ENCODE measurements around the gene BAHCC1.

BAHCC1 gene

GRCh38 chr17:81394921-81395599 lies at the start of gene BAHCC1 (continued):
- TF ChIP-seq KLF17 (tag by site-specific recombination; IDR thresholded peaks at IDR 0.05), result 0 out of 2 replicates have a peak, but pooled peaks have one; percentile 18
- no peak for TF ChIP-seq GLI2 (tag by site-specific recombination; IDR thresholded peaks at IDR 0.05; ENCODE audit: borderline replicate concordance, low read depth)
- TF ChIP-seq ZNF37A (tag by site-specific recombination; IDR thresholded peaks at IDR 0.05), result no peak
- TF ChIP-seq ZNF830 (tag by site-specific recombination; IDR thresholded peaks at IDR 0.05; ENCODE audit: low read depth), result no peak
- TF ChIP-seq ZNF555 (tag by site-specific recombination; conservative IDR thresholded peaks at IDR 0.05), result no peak
- TF ChIP-seq ZNF24 (tag by site-specific recombination; IDR thresholded peaks at IDR 0.05), result peak; percentile 77
- peak; percentile 94 for TF ChIP-seq IKZF3 (tag by site-specific recombination; IDR thresholded peaks at IDR 0.05)
- TF ChIP-seq INSM2 (tag by site-specific recombination; IDR thresholded peaks at IDR 0.05), result peak; percentile 42; the same call in 1 of the 2 replicates
- no peak for TF ChIP-seq SCRT1 (tag by site-specific recombination; IDR thresholded peaks at IDR 0.05; ENCODE audit: borderline replicate concordance)
- TF ChIP-seq ZSCAN23 (tag by site-specific recombination; IDR thresholded peaks at IDR 0.05), result 0 out of 2 replicates have a peak, but pooled peaks have one; percentile 41
- no peak for TF ChIP-seq ZNF169 (tag by site-specific recombination; IDR thresholded peaks at IDR 0.05)
- peak; percentile 36; the same call in 1 of the 2 replicates for TF ChIP-seq ZNF184 (tag by site-specific recombination; IDR thresholded peaks at IDR 0.05)
- TF ChIP-seq ZNF610 (tag by site-specific recombination; IDR thresholded peaks at IDR 0.05; ENCODE audit: borderline replicate concordance), result peak; percentile 92; the same call in 1 of the 2 replicates
- TF ChIP-seq ZNF580 (tag by site-specific recombination; IDR thresholded peaks at IDR 0.05), result no peak
- no peak for TF ChIP-seq ZNF626 (tag by site-specific recombination; IDR thresholded peaks at IDR 0.05)
- TF ChIP-seq ATF2 (tag by site-specific recombination; IDR thresholded peaks at IDR 0.05; ENCODE audit: low read depth), result no peak
- TF ChIP-seq ZNF747 (tag by site-specific recombination; IDR thresholded peaks at IDR 0.05), result no peak
- TF ChIP-seq ZNF121 (tag by site-specific recombination; IDR thresholded peaks at IDR 0.05), result no peak
- TF ChIP-seq ZNF16 (tag by site-specific recombination; IDR thresholded peaks at IDR 0.05; ENCODE audit: low read depth), result no peak
- no peak for TF ChIP-seq ZNF768 (tag by site-specific recombination; IDR thresholded peaks at IDR 0.05)
- no peak for TF ChIP-seq HOXC10 (CRISPR knock-in tag; IDR thresholded peaks at IDR 0.05)
- no peak for TF ChIP-seq ZNF148 (tag by site-specific recombination; IDR thresholded peaks at IDR 0.05; ENCODE audit: borderline replicate concordance)
- 0 out of 2 replicates have a peak, but pooled peaks have one; percentile 78 for TF ChIP-seq ZNF792 (tag by site-specific recombination; IDR thresholded peaks at IDR 0.05)
- peak; percentile 36; the same call in 1 of the 2 replicates for TF ChIP-seq GLIS1 (tag by site-specific recombination; IDR thresholded peaks at IDR 0.05)
- no peak for TF ChIP-seq KLF1 (tag by site-specific recombination; IDR thresholded peaks at IDR 0.05)
- no peak for TF ChIP-seq ZNF585B (tag by site-specific recombination; IDR thresholded peaks at IDR 0.05)
- TF ChIP-seq ZNF202 (tag by site-specific recombination; IDR thresholded peaks at IDR 0.05; ENCODE audit: borderline replicate concordance), result no peak
- TF ChIP-seq ZSCAN18 (tag by site-specific recombination; IDR thresholded peaks at IDR 0.05), result no peak
- no peak for TF ChIP-seq ZNF211 (tag by site-specific recombination; IDR thresholded peaks at IDR 0.05; ENCODE audit: low read depth)
- no peak for TF ChIP-seq ZNF140 (tag by site-specific recombination; IDR thresholded peaks at IDR 0.05)

Data from HEK293 (cell line).